ENCODE results near the gene DMXL2. TPM values are rescaled to one million over a fixed set of nuclear protein-coding genes. Genes with fewer than 3 reads are reported as not detected.

Gene DMXL2
- total and polyA plus RNA-seq, 2 experiments from 2014 or later = 6.1 to 61.1 TPM

DNA sequence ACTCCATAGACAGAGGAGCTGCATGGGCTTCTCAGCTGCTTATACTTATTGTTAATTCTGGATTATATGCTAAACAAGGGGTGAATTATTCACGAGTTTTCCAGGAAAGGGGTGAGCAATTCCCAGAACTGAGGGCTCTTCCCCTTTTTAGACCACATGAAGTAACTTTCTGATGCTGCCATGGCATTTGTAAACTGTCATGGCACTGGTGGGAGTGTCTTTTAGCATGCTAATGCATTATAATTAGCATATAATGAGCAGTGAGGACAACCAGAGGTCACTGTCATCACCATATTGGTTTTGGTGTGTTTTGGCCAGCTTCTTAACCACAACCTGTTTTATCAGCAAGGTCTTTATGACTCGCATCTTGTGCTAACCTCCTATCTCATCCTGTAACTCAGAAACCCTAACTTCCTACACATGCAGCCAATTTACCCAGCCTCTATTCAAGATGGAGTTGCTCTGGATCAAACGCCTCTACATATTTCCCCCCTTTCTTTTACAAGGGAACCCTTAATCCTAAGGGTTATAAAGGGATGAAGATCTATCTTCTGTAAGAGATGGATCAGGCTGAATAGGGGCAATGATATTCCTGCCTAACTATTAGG lies 12.1 kb upstream of the DMXL2 start:
- H3K36me3 Mint-ChIP-seq (ENCODE audit: low read depth) = no peaks in the 10 kb centered on the region
- DNase-seq (ENCODE audit: low spot score) = no peak
- Histone ChIP-seq H3K79me2 (replicated peaks; ENCODE audit: insufficient read depth) (no peaks in the 10 kb centered on the region), H3F3A (replicated peaks; ENCODE audit: low read depth) (no peaks in the 10 kb centered on the region), H3K4me2 (no peak overlapping the region), H3K4me1 (ENCODE audit: insufficient read depth) (no peaks in the 10 kb centered on the region), H3K36me3 (ENCODE audit: insufficient read depth) (no peaks in the 10 kb centered on the region), H3K27me3 (ENCODE audit: insufficient read depth) (peaks cover 23% of the 10 kb centered on the region), H3K4me3 (no peak overlapping the region), H3K27ac (ENCODE audit: low read depth) (no peak overlapping the region), H3K9me2 (ENCODE audit: insufficient read depth) (0 out of 2 replicates have a peak, but pooled peaks cover 4% of the 10 kb centered on the region), H4K20me1 (replicated peaks; ENCODE audit: insufficient read depth) (no peaks in the 10 kb centered on the region), H2AFZ (no peak overlapping the region)
- ATAC-seq = no peak
- TF ChIP-seq ETS1 (IDR thresholded peaks at IDR 0.05) = no peak
- no peak for TF ChIP-seq POLR2AphosphoS5 (IDR thresholded peaks at IDR 0.05; ENCODE audit: low read depth)
- TF ChIP-seq REST (IDR thresholded peaks at IDR 0.05; ENCODE audit: unreplicated experiment) = no peak
- TF ChIP-seq JUNB (IDR thresholded peaks at IDR 0.05; ENCODE audit: unreplicated experiment) = no peak
- TF ChIP-seq ZNF114 (CRISPR knock-in tag; IDR thresholded peaks at IDR 0.05) = no peak
- no peak overlapping the region for H3K27ac Mint-ChIP-seq
- no peaks in the 10 kb centered on the region for H3K9me3 Mint-ChIP-seq
- no peaks in the 10 kb centered on the region for H3K4me1 Mint-ChIP-seq
- H3K27me3 Mint-ChIP-seq (ENCODE audit: insufficient read depth, low read depth, poor library complexity) = peaks cover 5% of the 10 kb centered on the region
- no peak overlapping the region for H3K4me3 Mint-ChIP-seq

DNA sequence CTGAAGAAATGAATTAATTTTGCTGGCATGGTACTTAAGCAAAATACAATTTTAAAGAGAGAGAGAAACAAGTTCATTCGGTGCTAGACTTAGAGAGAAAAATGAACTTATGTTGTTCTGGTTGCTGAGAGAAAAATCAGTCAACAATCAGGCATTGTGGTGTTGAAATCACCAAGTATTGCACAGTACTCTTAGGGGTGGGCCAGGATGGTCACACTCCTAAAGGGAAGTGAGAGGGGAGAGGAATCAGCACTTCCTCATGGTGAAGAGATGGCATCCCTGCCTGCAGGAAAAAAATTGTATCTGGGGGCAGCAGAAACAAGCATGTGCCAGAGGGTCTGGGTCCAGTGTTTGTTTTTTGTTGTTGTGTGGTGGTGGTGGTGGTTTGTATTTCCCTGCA lies 7.0 kb upstream of the DMXL2 start:
- Histone ChIP-seq H2AFZ (no peak overlapping the region), H3K4me2 (no peak overlapping the region), H3K9me2 (ENCODE audit: insufficient read depth) (0 out of 2 replicates have a peak, but pooled peaks cover 3% of the 10 kb centered on the region), H3F3A (replicated peaks; ENCODE audit: low read depth) (no peaks in the 10 kb centered on the region), H3K79me2 (replicated peaks; ENCODE audit: insufficient read depth) (no peaks in the 10 kb centered on the region), H3K4me1 (ENCODE audit: insufficient read depth) (0 out of 2 replicates have a peak, but pooled peaks cover under 1% of the 10 kb centered on the region), H3K4me3 (no peak overlapping the region), H4K20me1 (replicated peaks; ENCODE audit: insufficient read depth) (no peaks in the 10 kb centered on the region), H3K27ac (ENCODE audit: low read depth) (no peak overlapping the region), H3K27me3 (ENCODE audit: insufficient read depth) (no peaks in the 10 kb centered on the region), H3K36me3 (ENCODE audit: insufficient read depth) (no peaks in the 10 kb centered on the region)
- ATAC-seq = no peak
- no peak overlapping the region for H3K4me3 Mint-ChIP-seq
- peaks cover 4% of the 10 kb centered on the region for H3K27me3 Mint-ChIP-seq (ENCODE audit: insufficient read depth, low read depth, poor library complexity)
- no peak overlapping the region for H3K27ac Mint-ChIP-seq
- H3K4me1 Mint-ChIP-seq = peaks cover under 1% of the 10 kb centered on the region; the same call in 2 of the 3 replicates
- no peaks in the 10 kb centered on the region; the same call in 2 of the 3 replicates for H3K9me3 Mint-ChIP-seq
- DNase-seq (ENCODE audit: low spot score) = no peak
- no peaks in the 10 kb centered on the region for H3K36me3 Mint-ChIP-seq (ENCODE audit: low read depth)
- TF ChIP-seq CREB1 (CRISPR knock-in tag; IDR thresholded peaks at IDR 0.05; ENCODE audit: low read depth) = no peak
- TF ChIP-seq POLR2AphosphoS5 (IDR thresholded peaks at IDR 0.05; ENCODE audit: low read depth) = no peak
- no peak for TF ChIP-seq ZNF331 (CRISPR knock-in tag; IDR thresholded peaks at IDR 0.05; ENCODE audit: low read depth)
- no peak for TF ChIP-seq STAT1 (IDR thresholded peaks at IDR 0.05; ENCODE audit: unreplicated experiment)
